GM23338 (cell line): ENCODE measurements around the gene CAT. TPM values are rescaled to one million over a fixed set of nuclear protein-coding genes. Genes with fewer than 3 reads are reported as not detected.

Experiments used
- ATAC-seq: fragments of 200-7000 bp; cut with Tn5 transposase; 3 replicates; pipeline ENCODE4 v1.9.1; 2020
- DNase-seq: peaks from one replicate; pipeline ENCODE4 v3.0.0-alpha.2; 2015; ENCODE audit warnings: low spot score
- H2AFZ ChIP-seq: fragments of 200-600 bp; sonication (generic); 2 replicates; pipeline ENCODE4 v1.8.0; 2016; ENCODE audit warnings: antibody characterized with exemption, mild to moderate bottlenecking, moderate library complexity
- H3F3A ChIP-seq: fragments of 200-600 bp; sonication (generic); replicated peaks from 2 replicates; pipeline ENCODE4 v1.8.0; 2017; ENCODE audit warnings: antibody characterized with exemption, mixed run types, low read depth
- H3K27ac ChIP-seq: fragments of 200-600 bp; sonication (generic); 2 replicates; pipeline ENCODE4 v1.6.1; 2016; ENCODE audit warnings: low read depth
- H3K27me3 ChIP-seq: fragments of 200-600 bp; sonication (generic); 2 replicates; pipeline ENCODE4 v1.8.0; 2016; ENCODE audit warnings: mild to moderate bottlenecking, mixed run types, moderate library complexity; ENCODE audit not compliant: insufficient read depth
- H3K36me3 ChIP-seq: fragments of 200-600 bp; sonication (generic); 2 replicates; pipeline ENCODE4 v1.8.0; 2016; ENCODE audit warnings: mild to moderate bottlenecking; ENCODE audit not compliant: insufficient read depth
- H3K4me1 ChIP-seq: fragments of 200-600 bp; sonication (generic); 2 replicates; pipeline ENCODE4 v1.8.0; 2016; ENCODE audit warnings: mild to moderate bottlenecking, moderate library complexity; ENCODE audit not compliant: insufficient read depth
- H3K4me2 ChIP-seq: fragments of 200-600 bp; sonication (generic); 2 replicates; pipeline ENCODE4 v1.7.1; 2017; ENCODE audit warnings: mixed run types
- H3K4me3 ChIP-seq: fragments of 200-600 bp; sonication (generic); 2 replicates; pipeline ENCODE4 v1.6.1; 2016; ENCODE audit warnings: mixed run types
- H3K79me2 ChIP-seq: fragments of 200-600 bp; sonication (generic); replicated peaks from 2 replicates; pipeline ENCODE4 v1.8.0; 2017; ENCODE audit warnings: mild to moderate bottlenecking; ENCODE audit not compliant: insufficient read depth
- H3K9me2 ChIP-seq: fragments of 200-600 bp; sonication (generic); 2 replicates; pipeline ENCODE4 v1.8.0; 2017; ENCODE audit not compliant: insufficient read depth
- H4K20me1 ChIP-seq: fragments of 200-600 bp; sonication (generic); replicated peaks from 2 replicates; pipeline ENCODE4 v1.8.0; 2017; ENCODE audit warnings: mild to moderate bottlenecking; ENCODE audit not compliant: insufficient read depth
- H3K27ac Mint-ChIP-seq: 2 replicates; pipeline ENCODE4 v1.8.0; 2020; ENCODE audit warnings: inconsistent platforms, mild to moderate bottlenecking, moderate library complexity, mixed read lengths
- H3K27me3 Mint-ChIP-seq: 3 replicates; pipeline ENCODE4 v1.8.0; 2022; ENCODE audit warnings: low read depth, mild to moderate bottlenecking, moderate library complexity, mixed read lengths, inconsistent platforms; ENCODE audit not compliant: insufficient read depth, poor library complexity
- H3K36me3 Mint-ChIP-seq: 3 replicates; pipeline ENCODE4 v1.8.0; 2021; ENCODE audit warnings: low read depth, mild to moderate bottlenecking, inconsistent platforms, moderate library complexity, mixed read lengths
- H3K4me1 Mint-ChIP-seq: 3 replicates; pipeline ENCODE4 v1.8.0; 2020; ENCODE audit warnings: mild to moderate bottlenecking, inconsistent platforms, mixed read lengths
- H3K4me3 Mint-ChIP-seq: 3 replicates; pipeline ENCODE4 v1.8.0; 2021; ENCODE audit warnings: moderate library complexity, mild to moderate bottlenecking, inconsistent platforms, mixed read lengths
- H3K9me3 Mint-ChIP-seq: 3 replicates; pipeline ENCODE4 v1.8.0; 2020; ENCODE audit warnings: moderate library complexity, mild to moderate bottlenecking, inconsistent platforms, mixed read lengths
- CREB1 ChIP-seq: fragments of 250-450 bp; sonication (Bioruptor Pico); IDR thresholded peaks from 2 replicates; pipeline ENCODE4 v1.5.0; 2020; ENCODE audit warnings: low read depth, mild to moderate bottlenecking, moderate library complexity
- CTCF ChIP-seq, 2 experiments: fragments of 200-600 bp in 1 of 2; sonication (generic) in 1 of 2; conservative IDR thresholded peaks; 2 replicates each; pipeline versions ENCODE4 v1.5.1 to v1.6.1; 2016 to 2017; ENCODE audit warnings: antibody characterized with exemption in 2 of 2, low read depth in 2 of 2, mild to moderate bottlenecking in 2 of 2, moderate library complexity in 1 of 2
- ETS1 ChIP-seq: IDR thresholded peaks from 2 replicates; pipeline ENCODE4 v1.6.1; 2016; ENCODE audit warnings: antibody characterized with exemption
- EZH2 ChIP-seq: fragments of 200-600 bp; sonication (generic); IDR thresholded peaks from one replicate; pipeline ENCODE4 v1.8.0; 2017; ENCODE audit warnings: antibody characterized with exemption, mild to moderate bottlenecking, low read depth; ENCODE audit not compliant: unreplicated experiment
- JUNB ChIP-seq: IDR thresholded peaks from one replicate; pipeline ENCODE4 v1.6.1; 2016; ENCODE audit warnings: antibody characterized with exemption; ENCODE audit not compliant: unreplicated experiment
- NANOG ChIP-seq: IDR thresholded peaks from 2 replicates; pipeline ENCODE4 v1.6.1; 2016; ENCODE audit warnings: antibody characterized with exemption, borderline replicate concordance
- POLR2AphosphoS5 ChIP-seq: IDR thresholded peaks from 2 replicates; pipeline ENCODE4 v1.6.1; 2016; ENCODE audit warnings: antibody characterized with exemption, low read depth
- REST ChIP-seq: IDR thresholded peaks from one replicate; pipeline ENCODE4 v1.6.1; 2018; ENCODE audit warnings: antibody characterized with exemption; ENCODE audit not compliant: unreplicated experiment
- STAT1 ChIP-seq: IDR thresholded peaks from one replicate; pipeline ENCODE4 v1.6.1; 2016; ENCODE audit warnings: antibody characterized with exemption; ENCODE audit not compliant: unreplicated experiment
- ZNF114 ChIP-seq: fragments of 250-450 bp; sonication (Bioruptor Pico); IDR thresholded peaks from 2 replicates; pipeline ENCODE4 v1.5.0; 2020; ENCODE audit warnings: mild to moderate bottlenecking, moderate library complexity
- ZNF331 ChIP-seq: fragments of 250-450 bp; sonication (Bioruptor Pico); IDR thresholded peaks from 2 replicates; pipeline ENCODE4 v1.5.0; 2020; ENCODE audit warnings: low read depth, mild to moderate bottlenecking, moderate library complexity
- ZNF462 ChIP-seq: fragments of 250-450 bp; sonication (Bioruptor Pico); IDR thresholded peaks from 2 replicates; pipeline ENCODE4 v1.5.0; 2020; ENCODE audit warnings: mild to moderate bottlenecking, moderate library complexity
- polyA plus RNA-seq: library from polyadenylated mRNA; unstranded; fragments of >200 nt; fragmentation: Nextera tagmentation; extraction: Ambion mirVana; gene quantifications from 2 replicates; pipeline ENCODE4 v1.2.1, GENCODE V29; 2016
- total RNA-seq: library from RNA; depleted of rRNA; stranded (reverse); fragments of >200 nt; shearing (Covaris generic); gene quantifications from 2 replicates; pipeline ENCODE4 v1.2.3, GENCODE V29; 2014

CAT gene
- total and polyA plus RNA-seq, 2 experiments from 2014 or later = 15.9 to 24.0 TPM

GRCh38 chr11:34431979-34432378 is 6.8 kb upstream of the CAT start (continued):
- TF ChIP-seq EZH2 (no peak), ETS1 (no peak)

- Histone ChIP-seq H3K4me3 (no peak overlapping the region), H3F3A (no peaks in the 10 kb centered on the region), H2AFZ (no peak overlapping the region), H3K4me2 (no peak overlapping the region), H3K27ac (no peak overlapping the region), H4K20me1 (no peaks in the 10 kb centered on the region), H3K9me2 (no peaks in the 10 kb centered on the region), H3K27me3 (no peaks in the 10 kb centered on the region), H3K79me2 (no peaks in the 10 kb centered on the region), H3K4me1 (no peaks in the 10 kb centered on the region), H3K36me3 (no peaks in the 10 kb centered on the region)
- Mint-ChIP-seq H3K36me3 (no peaks in the 10 kb centered on the region), H3K9me3 (no peaks in the 10 kb centered on the region), H3K4me1 (no peaks in the 10 kb centered on the region; the same call in 2 of the 3 replicates), H3K4me3 (no peak overlapping the region), H3K27me3 (no peaks in the 10 kb centered on the region), H3K27ac (no peak overlapping the region)
- ATAC-seq = no peak
- no peak for DNase-seq
- no peak for TF ChIP-seq POLR2AphosphoS5
- TF ChIP-seq ETS1 = no peak
- no peak for TF ChIP-seq CTCF (conservative IDR thresholded peaks at IDR 0.05; ENCODE audit: low read depth in 2 of 2)
- no peak for TF ChIP-seq ZNF114
- TF ChIP-seq JUNB = no peak
- TF ChIP-seq ZNF331 = no peak
- no peak for TF ChIP-seq REST
- TF ChIP-seq CREB1 (CRISPR knock-in tag) = no peak
- TF ChIP-seq STAT1 = no peak
- TF ChIP-seq ZNF462 (CRISPR knock-in tag) = no peak
- TF ChIP-seq NANOG = no peak
Observed at GRCh38 chr11:34432822-34433221, 5.9 kb upstream of the CAT start.
